Keratinocyte (primary cell): ENCODE measurements around the gene CENPT. TPM values are rescaled to one million over a fixed set of nuclear protein-coding genes. Genes with fewer than 3 reads are reported as not detected.

Source experiments
- DNase-seq: peaks from one replicate; pipeline ENCODE4 v3.0.0-alpha.2; 2011; ENCODE audit warnings: low read depth, missing footprints, low spot score
- FAIRE-seq: peaks from 2 replicates; lab custom pipeline; 2011; peaks lifted over from hg19 to GRCh38; lab: Jason Lieb, UNC
- H2AFZ ChIP-seq: 2 replicates; pipeline ENCODE4 v1.6.0; 2012; ENCODE audit warnings: low read length, control low read depth, inconsistent platforms; ENCODE audit not compliant: control insufficient read depth
- H3K27ac ChIP-seq: 2 replicates; pipeline ENCODE4 v1.5.1; 2011; ENCODE audit warnings: low read length; ENCODE audit not compliant: control insufficient read depth, insufficient read depth
- H3K27me3 ChIP-seq: 3 replicates; pipeline ENCODE4 v1.6.0; 2011; ENCODE audit warnings: low read length; ENCODE audit not compliant: control insufficient read depth, insufficient read depth; ENCODE audit errors: extremely low read depth
- H3K36me3 ChIP-seq, 2 experiments: 2 replicates in 1 of 2; 3 replicates in 1 of 2; pipeline ENCODE4 v1.5.1; 2011; ENCODE audit warnings: low read length in 2 of 2, mild to moderate bottlenecking in 1 of 2; ENCODE audit not compliant: control insufficient read depth in 2 of 2, insufficient read depth in 2 of 2; ENCODE audit errors: extremely low read depth in 1 of 2
- H3K4me1 ChIP-seq: 3 replicates; pipeline ENCODE4 v1.5.1; 2011; ENCODE audit warnings: low read length; ENCODE audit not compliant: control insufficient read depth, insufficient read depth; ENCODE audit errors: extremely low read depth
- H3K4me2 ChIP-seq: 3 replicates; pipeline ENCODE4 v1.6.0; 2011; ENCODE audit warnings: low read depth, low read length; ENCODE audit not compliant: control insufficient read depth, insufficient read depth; ENCODE audit errors: extremely low read depth
- H3K4me3 ChIP-seq, 3 experiments: fragments of 200-600 bp in 1 of 3; sonication (generic) in 1 of 3; 2 replicates in 2 of 3; 3 replicates in 1 of 3; pipeline ENCODE4 v1.5.1; 2011 to 2016; ENCODE audit warnings: low read length in 3 of 3, mild to moderate bottlenecking in 3 of 3, control low read depth in 2 of 3, inconsistent platforms in 1 of 3, low read depth in 1 of 3, mixed read lengths in 1 of 3, mixed run types in 1 of 3, moderate library complexity in 1 of 3; ENCODE audit not compliant: control insufficient read depth in 2 of 3, insufficient read depth in 2 of 3; ENCODE audit errors: extremely low read depth in 1 of 3
- H3K79me2 ChIP-seq: 2 replicates; pipeline ENCODE4 v1.6.0; 2012; ENCODE audit warnings: low read length; ENCODE audit not compliant: control insufficient read depth, insufficient read depth
- H3K9ac ChIP-seq: 3 replicates; pipeline ENCODE4 v1.6.0; 2011; ENCODE audit warnings: low read length; ENCODE audit not compliant: control insufficient read depth, insufficient read depth; ENCODE audit errors: extremely low read depth
- H3K9me1 ChIP-seq: 3 replicates; pipeline ENCODE4 v1.6.0; 2011; ENCODE audit warnings: low read length; ENCODE audit not compliant: control insufficient read depth, insufficient read depth; ENCODE audit errors: extremely low read depth
- H3K9me3 ChIP-seq: 2 replicates; pipeline ENCODE4 v1.5.1; 2012; ENCODE audit warnings: low read depth, low read length; ENCODE audit not compliant: control insufficient read depth
- H4K20me1 ChIP-seq: 3 replicates; pipeline ENCODE4 v1.6.0; 2011; ENCODE audit warnings: low read length; ENCODE audit not compliant: control insufficient read depth, insufficient read depth; ENCODE audit errors: extremely low read depth
- CTCF ChIP-seq, 3 experiments: IDR thresholded peaks in 1 of 3; conservative IDR thresholded peaks in 1 of 3; optimal IDR thresholded peaks in 1 of 3; 2 replicates in 2 of 3; 3 replicates in 1 of 3; pipeline versions ENCODE3 to v1.5.1; 2011; ENCODE audit warnings: low read length in 3 of 3, mild to moderate bottlenecking in 3 of 3, moderate library complexity in 2 of 3, control low read depth in 1 of 3, inconsistent platforms in 1 of 3; ENCODE audit not compliant: insufficient read depth in 2 of 3; ENCODE audit errors: extremely low read depth in 1 of 3
- EZH2 ChIP-seq: IDR thresholded peaks from one replicate; pipeline ENCODE4 v1.6.1; 2012; ENCODE audit warnings: inconsistent platforms, mild to moderate bottlenecking, low read length, moderate library complexity
- dilution Hi-C: fragments of 300-500 bp; cut with MboI; formaldehyde crosslinking; loops from one replicate; pipeline ENCODE4 v1.7.0; 2020; ENCODE audit warnings: low sequenced_read_pairs; ENCODE audit not compliant: extremely low pct_ligation_motif_present
- polyA plus RNA-seq, 5 experiments: library from polyadenylated mRNA; depleted of rRNA in 3 of 5; stranded (reverse) in 3 of 5; stranded (forward) in 1 of 5; unstranded in 1 of 5; fragments of >200 nt; gene quantifications; 1 replicate in 1 of 5; 2 replicates in 3 of 5; 3 replicates in 1 of 5; pipeline versions ENCODE4 v1.2.1 to v1.2.3, GENCODE V29; 2011 to 2012; ENCODE audit warnings: missing spikeins in 2 of 5, low read depth in 1 of 5, low replicate concordance in 1 of 5

The CENPT gene
- polyA plus RNA-seq, 1 donor (not counting 4 experiments of a cell fraction or from before 2014, with no cell fraction given): 30.1 TPM

GRCh38 chr16:67878232-67878631, 30.7 kb upstream of the CENPT start:
- FAIRE-seq (no peak), DNase-seq (no peak)
- H3K27me3 ChIP-seq: no peaks in the 10 kb centered on the region
- peaks cover 1% of the 10 kb centered on the region for H4K20me1 ChIP-seq
- peaks cover 57 to 58% of the 10 kb centered on the region in 2 experiments for H3K36me3 ChIP-seq
- H3K9me3 ChIP-seq: no peaks in the 10 kb centered on the region
- dilution Hi-C loops: no loop called here
- peaks cover 12% of the 10 kb centered on the region for H3K4me1 ChIP-seq
- H3K9ac ChIP-seq: no peak overlapping the region
- TF ChIP-seq EZH2: no peak
- TF ChIP-seq CTCF (optimal IDR thresholded peaks at IDR 0.05 in 1 of 3, IDR thresholded peaks at IDR 0.05 in 1 of 3, conservative IDR thresholded peaks at IDR 0.05 in 1 of 3; ENCODE audit: extremely low read depth in 1 of 3, insufficient read depth in 2 of 3, low read length in 3 of 3): no peak
- H3K27ac ChIP-seq: no peak overlapping the region
- H3K79me2 ChIP-seq: peaks cover 27% of the 10 kb centered on the region
- H3K4me2 ChIP-seq: no peak overlapping the region
- H2AFZ ChIP-seq: no peak overlapping the region
- H3K9me1 ChIP-seq: no peaks in the 10 kb centered on the region
- no peak overlapping the region for H3K4me3 ChIP-seq

- peaks cover 16% of the 10 kb centered on the region for H3K4me1 ChIP-seq
- no peaks in the 10 kb centered on the region for H3K9me3 ChIP-seq
- FAIRE-seq: no peak
- no peaks in the 10 kb centered on the region for H3K27me3 ChIP-seq
- no peak overlapping the region for H3K4me3 ChIP-seq
- TF ChIP-seq CTCF (optimal IDR thresholded peaks at IDR 0.05 in 1 of 3, IDR thresholded peaks at IDR 0.05 in 1 of 3, conservative IDR thresholded peaks at IDR 0.05 in 1 of 3; ENCODE audit: extremely low read depth in 1 of 3, insufficient read depth in 2 of 3, low read length in 3 of 3): no peak
- TF ChIP-seq EZH2: no peak
- dilution Hi-C loops: no loop called here
- H3K4me2 ChIP-seq: no peak overlapping the region
- no peak overlapping the region for H3K9ac ChIP-seq
- peaks cover 28% of the 10 kb centered on the region for H3K79me2 ChIP-seq
- no peaks in the 10 kb centered on the region for H3K9me1 ChIP-seq
- no peak for DNase-seq
- H2AFZ ChIP-seq: no peak overlapping the region
- peaks cover 2% of the 10 kb centered on the region for H4K20me1 ChIP-seq
- H3K36me3 ChIP-seq: peaks cover 49 to 55% of the 10 kb centered on the region in 2 experiments
- no peak overlapping the region for H3K27ac ChIP-seq
Observed at GRCh38 chr16:67877064-67877463, 29.6 kb upstream of the CENPT start.
